GM18502 (cell line): ENCODE data around the gene MAPT.

Experiments
- ATAC-seq: cut with Tn5 transposase; IDR thresholded peaks from one replicate; pipeline ENCODE4 v1.9.1; 2021; ENCODE audit warnings: mild to moderate bottlenecking; ENCODE audit not compliant: unreplicated experiment, poor library complexity

Gene MAPT

GRCh38 chr17:46037722-46038255 is 143.4 kb downstream of the MAPT start:
- ATAC-seq: no peak

GRCh38 chr17:46038414-46038813 is 144.1 kb downstream of the MAPT start:
- no peak for ATAC-seq

GRCh38 chr17:46038937-46039336 is 144.6 kb downstream of the MAPT start:
- no peak for ATAC-seq

- ATAC-seq: no peak
These were observed 145.3 kb downstream of the MAPT start for GRCh38 chr17:46039592-46040186.

- ATAC-seq: no peak
These were observed 147.9 kb downstream of the MAPT start for GRCh38 chr17:46042246-46042645.

- no peak for ATAC-seq
These were observed 148.6 kb downstream of the MAPT start for GRCh38 chr17:46042925-46043324.

- no peak for ATAC-seq
These were observed 149.3 kb downstream of the MAPT start for GRCh38 chr17:46043606-46044005.

- ATAC-seq: no peak
These were observed 150.1 kb downstream of the MAPT start for GRCh38 chr17:46044286-46044928.

GRCh38 chr17:46044989-46045388 is 150.6 kb downstream of the MAPT start:
- no peak for ATAC-seq

GRCh38 chr17:46045639-46046038 is 151.3 kb downstream of the MAPT start:
- ATAC-seq: no peak

GRCh38 chr17:46046957-46047356 is 152.6 kb downstream of the MAPT start:
- ATAC-seq: no peak

GRCh38 chr17:46047398-46047797 is 153.0 kb downstream of the MAPT start:
- no peak for ATAC-seq

- ATAC-seq: no peak
These were observed 153.5 kb downstream of the MAPT start for GRCh38 chr17:46047856-46048255.

GRCh38 chr17:46049656-46050055 is 155.3 kb downstream of the MAPT start:
- no peak for ATAC-seq

GRCh38 chr17:46053911-46054534 is 159.7 kb downstream of the MAPT start:
- no peak for ATAC-seq

GRCh38 chr17:46056800-46057304 is 162.5 kb downstream of the MAPT start:
- no peak for ATAC-seq

- ATAC-seq: no peak
These were observed 163.0 kb downstream of the MAPT start for GRCh38 chr17:46057366-46057765.

GRCh38 chr17:46059486-46059885 is 165.1 kb downstream of the MAPT start:
- no peak for ATAC-seq

- ATAC-seq: no peak
These were observed 166.1 kb downstream of the MAPT start for GRCh38 chr17:46060461-46060860.

GRCh38 chr17:46061435-46061834 is 167.1 kb downstream of the MAPT start:
- ATAC-seq: no peak

GRCh38 chr17:46063241-46063640 is 168.9 kb downstream of the MAPT start:
- ATAC-seq: no peak
